Body of pancreas (tissue), 4 donors: Measurements from ENCODE around the gene NCBP1.

ENCODE experiments used
- CTCF ChIP-seq, 7 experiments: fragments of 450-650 bp in 4 of 7; fragments of 200-600 bp in 3 of 7; sonication (generic) in 3 of 7; IDR thresholded peaks; one replicate each; pipeline ENCODE4 v1.5.1; 2016 to 2019; ENCODE audit warnings: antibody characterized with exemption in 7 of 7
- POLR2A ChIP-seq, 3 donors: fragments of 450-650 bp; IDR thresholded peaks; one replicate each; pipeline ENCODE4 v1.6.1; 2016; ENCODE audit warnings: antibody characterized with exemption in 3 of 3, mild to moderate bottlenecking in 2 of 3

- TF ChIP-seq CTCF (IDR thresholded peaks at IDR 0.05) (no peak), POLR2A (IDR thresholded peaks at IDR 0.05) (no peak)
Observed at GRCh38 chr9:97670586-97670985, 37.0 kb downstream of the NCBP1 start.
